Adrenal gland (tissue), 5 donors: ENCODE results near the gene FYCO1.

Source experiments
- POLR2A ChIP-seq, 2 donors: fragments of 450-650 bp; IDR thresholded peaks; one replicate each; pipeline ENCODE4 v1.6.1; 2017; ENCODE audit warnings: antibody characterized with exemption in 2 of 2, mild to moderate bottlenecking in 2 of 2, moderate library complexity in 1 of 2
- TF ChIP-seq, protein P1 (sequence below), 6 experiments: fragments of 450-650 bp in 4 of 6; fragments of 200-600 bp in 2 of 6; sonication (generic) in 1 of 6; IDR thresholded peaks; 1 replicate in 5 of 6; 2 replicates in 1 of 6; pipeline versions ENCODE4 v1.5.1 to v1.8.0; 2016 to 2021; ENCODE audit warnings: antibody characterized with exemption in 6 of 6, mild to moderate bottlenecking in 2 of 6, moderate library complexity in 1 of 6
- donor health status: DM: no; HTN: no; CAD: no.

DNA sequence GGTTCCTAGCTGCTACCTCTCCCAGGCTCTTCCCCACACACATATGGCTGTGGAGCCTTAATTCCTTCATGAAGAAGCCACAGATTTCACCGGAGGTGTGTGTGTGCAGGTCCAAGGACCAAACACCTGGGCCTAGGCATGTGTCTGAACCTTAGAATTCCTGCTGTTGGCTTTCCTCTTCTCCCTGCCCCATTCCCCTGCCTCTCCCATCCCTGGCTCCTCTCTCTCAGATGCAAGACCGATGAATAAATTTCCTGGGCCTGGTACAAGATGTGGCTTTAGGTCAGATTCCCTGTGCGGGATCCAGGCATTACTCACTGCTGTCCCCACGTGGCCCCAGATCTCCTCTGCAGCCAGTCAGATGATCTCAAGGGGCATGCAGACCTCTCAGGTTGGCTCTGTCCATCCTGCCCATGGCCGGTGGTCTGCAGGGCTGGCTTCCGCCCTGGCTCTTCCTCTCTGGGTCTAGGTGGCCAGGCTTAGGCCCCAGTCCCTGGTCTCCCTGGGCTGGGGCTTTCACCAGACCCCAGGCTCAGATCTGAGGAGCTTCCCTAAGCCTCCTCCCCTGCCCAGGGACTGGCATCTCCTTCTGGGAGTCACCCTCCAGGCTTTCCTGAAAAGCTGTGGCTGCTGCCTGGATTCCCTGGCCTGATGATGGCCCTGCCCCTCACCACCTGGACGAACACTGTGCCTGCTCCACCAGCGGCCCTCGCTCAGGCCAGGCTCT, 88.8 kb downstream of the FYCO1 start:
- TF ChIP-seq, protein P1, sequence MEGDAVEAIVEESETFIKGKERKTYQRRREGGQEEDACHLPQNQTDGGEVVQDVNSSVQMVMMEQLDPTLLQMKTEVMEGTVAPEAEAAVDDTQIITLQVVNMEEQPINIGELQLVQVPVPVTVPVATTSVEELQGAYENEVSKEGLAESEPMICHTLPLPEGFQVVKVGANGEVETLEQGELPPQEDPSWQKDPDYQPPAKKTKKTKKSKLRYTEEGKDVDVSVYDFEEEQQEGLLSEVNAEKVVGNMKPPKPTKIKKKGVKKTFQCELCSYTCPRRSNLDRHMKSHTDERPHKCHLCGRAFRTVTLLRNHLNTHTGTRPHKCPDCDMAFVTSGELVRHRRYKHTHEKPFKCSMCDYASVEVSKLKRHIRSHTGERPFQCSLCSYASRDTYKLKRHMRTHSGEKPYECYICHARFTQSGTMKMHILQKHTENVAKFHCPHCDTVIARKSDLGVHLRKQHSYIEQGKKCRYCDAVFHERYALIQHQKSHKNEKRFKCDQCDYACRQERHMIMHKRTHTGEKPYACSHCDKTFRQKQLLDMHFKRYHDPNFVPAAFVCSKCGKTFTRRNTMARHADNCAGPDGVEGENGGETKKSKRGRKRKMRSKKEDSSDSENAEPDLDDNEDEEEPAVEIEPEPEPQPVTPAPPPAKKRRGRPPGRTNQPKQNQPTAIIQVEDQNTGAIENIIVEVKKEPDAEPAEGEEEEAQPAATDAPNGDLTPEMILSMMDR (IDR thresholded peaks at IDR 0.05): no peak
- no peak for TF ChIP-seq POLR2A (IDR thresholded peaks at IDR 0.05)
